DND-41 (cell line): ENCODE measurements around the gene ERCC4.

Source experiments
- EZH2 ChIP-seq: IDR thresholded peaks from 3 replicates; pipeline ENCODE4 v1.6.1; 2012; ENCODE audit warnings: borderline replicate concordance, low read depth, mild to moderate bottlenecking, moderate library complexity, low read length, inconsistent platforms; ENCODE audit not compliant: severe bottlenecking
- TF ChIP-seq, protein P1 (sequence below): IDR thresholded peaks from 2 replicates; pipeline ENCODE4 v1.5.1; 2012; ENCODE audit warnings: borderline replicate concordance, low read length, moderate library complexity, mild to moderate bottlenecking; ENCODE audit not compliant: poor library complexity, severe bottlenecking; ENCODE audit errors: extremely low read depth

DNA sequence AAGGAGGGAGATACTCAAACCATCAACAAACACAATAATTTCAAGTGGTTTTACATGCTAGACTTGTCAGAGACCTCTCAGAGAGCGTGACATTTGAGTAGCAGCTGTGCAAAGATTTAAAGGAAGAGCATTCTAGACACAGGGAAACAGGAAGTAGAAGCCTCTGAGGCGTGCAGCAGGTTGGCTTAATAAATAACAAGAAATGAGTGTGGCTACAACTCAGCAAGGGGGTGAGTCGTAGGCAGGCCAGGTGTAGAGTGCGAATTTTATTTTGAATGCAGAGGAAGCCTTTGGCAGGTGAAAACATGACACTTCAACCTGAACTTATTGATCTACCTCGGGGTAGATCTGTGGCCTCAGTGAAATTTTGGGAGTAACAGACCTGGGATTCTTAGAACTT, 78.0 kb downstream of the ERCC4 start:
- no peak for TF ChIP-seq EZH2
- TF ChIP-seq, protein P1, sequence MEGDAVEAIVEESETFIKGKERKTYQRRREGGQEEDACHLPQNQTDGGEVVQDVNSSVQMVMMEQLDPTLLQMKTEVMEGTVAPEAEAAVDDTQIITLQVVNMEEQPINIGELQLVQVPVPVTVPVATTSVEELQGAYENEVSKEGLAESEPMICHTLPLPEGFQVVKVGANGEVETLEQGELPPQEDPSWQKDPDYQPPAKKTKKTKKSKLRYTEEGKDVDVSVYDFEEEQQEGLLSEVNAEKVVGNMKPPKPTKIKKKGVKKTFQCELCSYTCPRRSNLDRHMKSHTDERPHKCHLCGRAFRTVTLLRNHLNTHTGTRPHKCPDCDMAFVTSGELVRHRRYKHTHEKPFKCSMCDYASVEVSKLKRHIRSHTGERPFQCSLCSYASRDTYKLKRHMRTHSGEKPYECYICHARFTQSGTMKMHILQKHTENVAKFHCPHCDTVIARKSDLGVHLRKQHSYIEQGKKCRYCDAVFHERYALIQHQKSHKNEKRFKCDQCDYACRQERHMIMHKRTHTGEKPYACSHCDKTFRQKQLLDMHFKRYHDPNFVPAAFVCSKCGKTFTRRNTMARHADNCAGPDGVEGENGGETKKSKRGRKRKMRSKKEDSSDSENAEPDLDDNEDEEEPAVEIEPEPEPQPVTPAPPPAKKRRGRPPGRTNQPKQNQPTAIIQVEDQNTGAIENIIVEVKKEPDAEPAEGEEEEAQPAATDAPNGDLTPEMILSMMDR, result no peak
